Femur (tissue), 1 donor: ENCODE data around the gene TAF4.

Source experiments
- DNase-seq: peaks from one replicate; pipeline ENCODE4 v3.0.0-alpha.2; 2017

The TAF4 gene

GRCh38 chr20:62020935-62021701, 44.6 kb downstream of the TAF4 start:
- DNase-seq: peak; percentile 85

GRCh38 chr20:62019881-62020492, 45.7 kb downstream of the TAF4 start:
- no peak for DNase-seq

GRCh38 chr20:62019144-62019805, 46.4 kb downstream of the TAF4 start:
- no peak for DNase-seq

GRCh38 chr20:62018437-62019143, 47.1 kb downstream of the TAF4 start:
- no peak for DNase-seq

- no peak for DNase-seq
These were observed 50.0 kb downstream of the TAF4 start for GRCh38 chr20:62015540-62016288.

GRCh38 chr20:62014889-62015537, 50.7 kb downstream of the TAF4 start:
- no peak for DNase-seq

- DNase-seq: no peak
These were observed 51.2 kb downstream of the TAF4 start for GRCh38 chr20:62014488-62014775.

- DNase-seq: no peak
These were observed 53.0 kb downstream of the TAF4 start for GRCh38 chr20:62012631-62013030.

GRCh38 chr20:62011938-62012534, 53.6 kb downstream of the TAF4 start:
- no peak for DNase-seq

- DNase-seq: no peak
These were observed 54.3 kb downstream of the TAF4 start for GRCh38 chr20:62011403-62011790.

- peak; percentile 71 for DNase-seq
These were observed 54.9 kb downstream of the TAF4 start for GRCh38 chr20:62010551-62011402.

- no peak for DNase-seq
These were observed 55.7 kb downstream of the TAF4 start for GRCh38 chr20:62009869-62010445.

GRCh38 chr20:62009322-62009721, 56.4 kb downstream of the TAF4 start:
- DNase-seq: no peak

GRCh38 chr20:62008643-62009183, 57.0 kb downstream of the TAF4 start:
- DNase-seq: no peak

- DNase-seq: no peak
These were observed 58.5 kb downstream of the TAF4 start for GRCh38 chr20:62007127-62007647.

- no peak for DNase-seq
These were observed 59.2 kb downstream of the TAF4 start for GRCh38 chr20:62006482-62006881.

- DNase-seq: no peak
These were observed 61.1 kb downstream of the TAF4 start for GRCh38 chr20:62004614-62005013.

- no peak for DNase-seq
These were observed 61.9 kb downstream of the TAF4 start for GRCh38 chr20:62003567-62004405.

- no peak for DNase-seq
These were observed 62.7 kb downstream of the TAF4 start for GRCh38 chr20:62002882-62003480.
